ENCODE results near the gene TBRG4. TPM values are rescaled to one million over a fixed set of nuclear protein-coding genes. Genes with fewer than 3 reads are reported as not detected.

Gene TBRG4
- polyA plus RNA-seq, 10 donors, result 31.4 to 44.2 (median 37.5) TPM

DNA sequence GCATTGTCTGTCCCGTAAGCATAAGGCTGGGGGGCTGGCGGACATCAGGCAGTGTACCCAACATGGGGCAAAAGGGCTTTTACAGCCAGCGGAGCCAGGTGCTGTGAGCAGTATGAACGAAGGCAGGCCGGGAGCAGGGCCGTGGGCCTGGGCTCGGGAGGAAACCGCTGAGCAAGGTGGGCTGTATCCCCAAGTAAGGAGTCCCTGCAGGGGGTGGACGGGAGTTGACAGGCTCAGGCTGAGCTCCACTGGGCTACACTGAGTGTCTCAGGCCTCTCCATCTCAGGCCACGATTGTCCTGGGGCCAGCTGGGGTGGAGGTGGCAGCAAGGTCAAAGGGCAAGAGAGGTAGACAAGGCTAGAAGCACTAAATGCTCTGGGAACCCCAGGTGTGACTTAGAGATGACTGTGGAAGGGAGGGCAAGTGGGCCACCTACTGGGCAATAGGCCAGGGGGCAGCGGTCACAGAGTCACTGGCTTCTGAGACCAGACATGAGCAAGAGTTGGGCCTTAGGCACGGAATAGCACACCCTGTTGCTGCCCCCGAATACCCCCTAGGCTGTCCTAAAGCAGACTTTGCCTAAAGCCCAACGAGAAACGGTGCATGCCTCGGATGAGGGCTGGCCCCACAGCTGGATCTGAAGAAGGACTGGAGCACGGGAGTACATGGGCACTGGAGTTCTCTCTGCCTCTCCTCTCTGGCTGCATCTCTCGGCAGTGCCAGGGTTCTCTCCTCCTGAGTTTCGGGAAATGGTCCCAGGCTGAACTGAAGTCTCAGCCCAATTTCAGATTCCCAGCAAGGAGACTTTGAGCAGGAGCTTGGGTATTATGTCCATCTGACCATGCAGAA lies 35.3 kb upstream of the TBRG4 start:
- no peak for DNase-seq

- DNase-seq, result no peak
These were observed 34.4 kb upstream of the TBRG4 start for GRCh38 chr7:45145881-45146280.

DNA sequence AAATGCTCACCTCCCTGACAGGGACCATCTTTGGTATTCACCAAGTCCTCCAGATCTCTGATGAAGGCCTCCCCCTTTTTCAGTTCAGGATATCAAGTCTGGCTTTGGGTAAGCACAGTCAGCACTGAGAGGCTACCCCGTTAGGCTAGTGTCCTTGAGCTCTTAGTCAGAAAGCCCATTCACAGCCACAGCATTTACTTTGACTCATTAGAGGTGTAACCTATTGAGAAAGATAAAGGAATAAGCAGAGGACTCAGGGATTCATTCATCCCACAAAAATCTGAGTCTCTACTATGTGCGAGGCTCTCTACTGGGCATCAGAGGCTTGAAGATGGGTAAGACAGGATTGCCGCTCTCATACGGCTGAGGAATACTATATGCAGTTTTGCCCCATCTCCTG lies 32.1 kb upstream of the TBRG4 start:
- no peak for DNase-seq

DNA sequence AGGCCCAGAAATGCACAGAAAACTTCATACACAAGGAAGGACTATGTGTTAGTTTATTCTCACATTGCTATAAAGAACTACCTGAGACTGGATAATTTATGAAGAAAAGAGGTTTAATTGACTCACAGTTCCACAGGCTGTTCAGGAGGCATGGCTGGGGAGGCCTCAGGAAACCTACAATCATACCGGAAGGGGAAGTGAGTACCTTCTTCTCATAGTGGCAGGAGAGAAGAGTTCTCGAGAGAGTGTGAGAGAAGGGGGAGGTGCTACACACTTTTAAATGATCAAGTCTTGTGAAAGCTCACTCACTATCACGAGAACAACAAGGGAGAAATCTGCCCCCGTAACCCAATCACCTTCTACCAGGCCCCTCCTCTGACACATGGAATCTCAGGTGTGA lies 29.3 kb upstream of the TBRG4 start:
- DNase-seq, result no peak

GRCh38 chr7:45138433-45139267 lies 27.2 kb upstream of the TBRG4 start:
- no peak for DNase-seq

GRCh38 chr7:45136106-45137060 lies 24.9 kb upstream of the TBRG4 start:
- DNase-seq, result peak; percentile 61 to 80 (median 77)

- DNase-seq, result no peak
These were observed 22.4 kb upstream of the TBRG4 start for GRCh38 chr7:45133877-45134276.

DNA sequence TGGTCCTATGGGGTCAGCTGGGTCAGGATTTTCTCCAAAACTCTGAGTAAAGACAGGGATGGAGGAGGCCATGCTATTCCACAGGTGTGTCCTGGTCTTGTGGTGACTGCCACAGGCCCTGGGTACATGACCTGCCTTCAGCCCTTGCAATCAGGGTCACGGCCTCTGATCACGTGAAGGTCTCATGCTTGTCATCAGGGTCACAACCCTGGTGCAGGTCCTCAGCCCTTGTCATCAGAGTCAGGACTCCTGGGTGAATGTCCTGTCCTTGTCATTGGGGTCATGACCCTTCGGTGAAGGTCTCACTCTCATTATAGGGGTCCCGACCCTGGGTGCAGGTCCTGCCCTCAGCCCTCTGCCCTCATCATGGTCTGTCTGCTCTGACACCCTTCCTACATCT lies 21.9 kb upstream of the TBRG4 start:
- DNase-seq, result no peak

DNA sequence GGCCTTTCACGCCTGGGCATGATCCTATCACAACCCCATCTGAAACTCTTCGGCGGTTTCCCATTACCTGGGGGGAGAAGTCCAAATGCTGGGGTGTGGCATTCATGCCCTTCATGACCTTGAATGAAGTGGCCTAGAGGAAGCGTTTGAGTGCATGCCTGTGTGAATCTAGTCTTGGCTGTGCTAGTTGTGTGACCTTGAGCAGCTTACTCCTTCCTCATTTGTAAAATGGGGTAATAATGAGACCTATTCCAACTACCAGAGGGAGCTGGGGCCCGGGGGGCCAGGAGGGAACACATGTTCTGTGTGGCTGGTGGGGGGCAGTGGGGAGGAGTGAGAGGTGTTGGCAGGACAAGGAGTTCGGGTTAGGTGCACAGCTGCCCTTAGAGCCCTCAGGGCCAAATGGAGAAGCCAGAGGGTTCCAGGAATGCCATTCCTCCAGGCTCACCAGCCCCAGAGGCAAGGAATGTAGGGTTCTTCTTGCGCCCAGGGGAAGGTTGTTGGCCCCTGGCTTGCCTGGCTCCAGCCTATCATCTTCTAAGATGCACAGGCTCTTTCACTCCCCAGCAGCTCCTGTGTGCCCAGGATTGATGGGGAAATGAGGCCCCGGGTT lies 21.3 kb upstream of the TBRG4 start:
- no peak for DNase-seq

DNA sequence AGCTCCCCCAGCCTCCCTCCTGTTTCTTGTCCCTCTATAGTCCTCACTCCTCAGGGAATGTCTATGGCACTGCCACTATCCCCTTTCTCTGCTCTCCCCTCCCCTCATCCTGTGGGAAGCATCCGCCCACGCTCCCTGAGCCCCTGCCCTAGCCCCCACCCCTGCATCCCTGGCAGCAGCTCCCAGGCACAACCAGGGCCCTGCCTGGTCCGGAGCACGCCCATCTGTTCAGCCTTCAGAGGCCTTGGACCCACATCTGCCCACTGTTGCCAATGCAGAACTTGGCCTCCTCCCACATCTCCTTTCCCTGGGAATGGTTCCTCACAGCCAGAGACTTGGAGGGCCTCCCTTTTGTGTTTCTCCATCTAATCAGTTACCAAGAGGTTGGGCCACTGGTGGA lies 20.4 kb upstream of the TBRG4 start:
- no peak for DNase-seq

DNA sequence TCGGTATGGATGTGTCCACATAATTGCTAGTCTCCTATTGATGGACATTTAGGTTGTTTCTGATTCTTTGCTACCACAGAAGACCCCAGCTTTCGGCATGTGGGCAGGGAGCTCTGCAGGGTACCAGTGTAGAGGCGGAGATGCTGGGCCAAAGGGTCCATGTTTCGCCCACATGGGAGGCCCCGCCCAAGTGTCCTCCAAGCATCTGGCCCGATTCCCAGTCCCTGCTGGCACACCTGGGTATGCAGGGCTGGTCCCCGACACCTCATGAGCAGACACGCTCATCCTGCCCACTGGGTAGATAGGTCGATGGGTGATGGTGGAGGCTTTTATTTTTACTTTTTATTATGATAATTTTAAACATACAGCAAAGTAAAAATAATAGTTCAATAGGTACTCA lies 19.4 kb upstream of the TBRG4 start:
- DNase-seq, result no peak

DNA sequence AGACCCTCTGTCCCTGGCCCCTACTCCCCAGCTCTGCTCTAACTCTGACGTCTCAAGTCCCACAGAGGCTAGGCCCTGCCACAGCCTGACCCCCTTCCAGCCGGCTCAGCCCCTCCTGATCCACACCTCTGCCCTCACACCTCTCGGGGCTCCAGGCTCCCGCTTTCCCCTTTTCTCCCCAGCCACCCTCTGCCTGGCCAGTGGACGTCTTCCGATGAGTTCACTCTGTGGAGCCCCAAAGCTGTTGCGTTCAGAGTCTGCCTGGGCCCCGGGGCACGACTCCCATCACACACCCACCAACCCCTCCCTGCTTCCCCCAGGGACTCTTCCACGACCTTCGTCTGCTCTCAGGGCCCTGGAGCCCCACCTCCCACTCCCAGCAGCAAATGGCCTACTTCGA lies 18.4 kb upstream of the TBRG4 start:
- DNase-seq, result no peak

DNA sequence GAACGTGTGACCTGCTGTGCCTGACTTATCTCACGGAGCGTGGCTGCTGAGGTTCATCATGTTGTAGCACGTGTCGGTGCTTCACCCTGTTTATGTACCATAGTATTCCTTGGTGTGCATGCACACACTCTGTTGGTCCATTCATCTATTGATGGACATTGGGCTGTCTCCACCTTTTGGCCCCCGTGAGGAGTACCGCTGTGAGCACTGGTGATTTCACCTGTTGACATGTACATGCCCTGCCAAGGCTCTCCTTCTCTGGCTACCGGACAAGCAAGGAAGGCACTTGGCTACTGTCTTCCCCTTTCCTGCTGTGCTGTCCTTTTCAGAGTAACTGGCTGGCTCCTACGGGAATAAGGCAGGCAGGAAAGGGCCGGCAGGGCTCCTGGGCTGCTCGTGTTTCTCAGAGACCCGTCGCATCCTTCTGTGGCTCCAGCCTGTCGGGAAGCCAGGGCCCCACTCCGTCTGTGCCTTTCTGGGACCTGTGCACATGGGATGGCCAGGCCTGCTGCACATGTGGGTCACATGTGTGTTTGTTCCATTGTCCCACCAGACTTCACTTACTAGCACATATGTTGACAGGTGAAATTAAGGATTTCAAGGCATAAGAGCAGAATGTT lies 17.8 kb upstream of the TBRG4 start:
- no peak for DNase-seq

- DNase-seq, result no peak
These were observed 15.4 kb upstream of the TBRG4 start for GRCh38 chr7:45126920-45127319.

- no peak for DNase-seq
These were observed 14.7 kb upstream of the TBRG4 start for GRCh38 chr7:45126201-45126600.

DNA sequence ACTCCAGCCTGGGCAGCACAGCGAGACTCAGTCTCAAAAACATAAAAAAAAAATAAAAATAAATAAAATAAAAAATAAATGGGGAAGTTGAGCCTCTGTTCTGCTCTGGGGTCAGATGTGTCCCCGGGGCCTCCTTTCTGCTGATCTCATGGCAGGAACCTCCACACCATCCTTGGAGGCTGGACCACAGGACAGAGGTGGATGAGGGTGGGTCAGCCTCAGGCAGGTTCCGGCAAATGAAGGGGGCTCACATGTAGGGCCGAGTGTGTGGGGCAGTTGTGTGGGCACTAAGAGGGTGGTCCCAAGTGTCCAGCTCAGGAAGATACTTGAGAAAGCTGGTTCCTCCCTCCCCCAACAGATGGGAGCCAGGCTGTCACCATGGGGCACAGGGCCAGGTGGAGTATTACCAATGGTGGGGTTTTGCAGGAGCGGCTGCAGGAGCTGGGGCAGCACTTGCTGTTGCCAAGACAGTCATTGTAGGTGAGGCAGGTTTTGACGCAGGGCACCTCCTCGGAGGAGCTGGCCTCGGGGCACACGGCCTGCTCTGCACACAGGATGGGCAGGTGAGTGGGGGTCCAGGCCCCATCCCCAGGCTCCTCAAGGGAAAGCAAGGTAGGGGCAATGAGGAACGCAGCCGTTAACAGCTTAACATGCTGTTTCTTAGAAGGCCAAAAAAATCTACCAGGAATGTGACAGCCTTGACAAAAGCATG lies 13.9 kb upstream of the TBRG4 start:
- DNase-seq, result no peak

DNA sequence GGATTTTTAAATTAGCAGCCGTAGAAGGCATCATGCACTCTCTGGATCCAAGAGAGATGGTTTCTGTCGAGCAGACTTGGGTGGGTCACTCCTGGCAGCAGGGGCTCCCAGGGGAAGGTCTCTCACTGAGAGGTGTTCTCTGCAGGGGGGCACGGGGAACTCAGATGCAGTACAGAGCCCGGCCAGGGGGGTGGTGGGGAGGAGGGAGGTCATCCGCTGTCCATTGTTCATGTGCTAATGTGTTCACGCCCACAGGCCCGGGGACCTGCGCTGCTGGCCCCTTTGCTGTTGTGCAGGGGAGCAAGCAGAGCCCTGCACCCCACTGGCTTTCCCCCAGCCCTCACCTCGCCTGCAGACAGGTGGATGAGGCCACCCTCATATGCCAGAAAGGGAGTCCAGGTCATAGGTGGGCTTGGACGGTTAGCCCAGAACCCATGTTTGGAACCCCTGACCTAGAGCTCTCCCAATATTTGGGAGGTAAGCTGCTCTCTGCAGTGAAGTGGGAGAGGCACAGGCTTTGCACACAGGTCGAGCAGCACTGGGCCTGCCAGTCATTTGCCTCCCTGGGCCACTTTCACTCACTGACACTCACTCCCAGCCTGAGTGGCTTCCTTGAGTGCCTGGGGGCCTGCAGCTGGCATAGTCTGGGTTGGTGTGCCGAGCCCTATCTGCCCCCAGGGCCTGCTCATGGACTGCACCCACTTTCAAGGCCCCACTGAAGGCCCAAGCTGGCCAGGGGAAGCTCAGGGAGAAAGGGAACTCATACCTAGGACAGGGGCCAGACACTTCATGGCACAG lies 12.6 kb upstream of the TBRG4 start:
- DNase-seq, result no peak

DNA sequence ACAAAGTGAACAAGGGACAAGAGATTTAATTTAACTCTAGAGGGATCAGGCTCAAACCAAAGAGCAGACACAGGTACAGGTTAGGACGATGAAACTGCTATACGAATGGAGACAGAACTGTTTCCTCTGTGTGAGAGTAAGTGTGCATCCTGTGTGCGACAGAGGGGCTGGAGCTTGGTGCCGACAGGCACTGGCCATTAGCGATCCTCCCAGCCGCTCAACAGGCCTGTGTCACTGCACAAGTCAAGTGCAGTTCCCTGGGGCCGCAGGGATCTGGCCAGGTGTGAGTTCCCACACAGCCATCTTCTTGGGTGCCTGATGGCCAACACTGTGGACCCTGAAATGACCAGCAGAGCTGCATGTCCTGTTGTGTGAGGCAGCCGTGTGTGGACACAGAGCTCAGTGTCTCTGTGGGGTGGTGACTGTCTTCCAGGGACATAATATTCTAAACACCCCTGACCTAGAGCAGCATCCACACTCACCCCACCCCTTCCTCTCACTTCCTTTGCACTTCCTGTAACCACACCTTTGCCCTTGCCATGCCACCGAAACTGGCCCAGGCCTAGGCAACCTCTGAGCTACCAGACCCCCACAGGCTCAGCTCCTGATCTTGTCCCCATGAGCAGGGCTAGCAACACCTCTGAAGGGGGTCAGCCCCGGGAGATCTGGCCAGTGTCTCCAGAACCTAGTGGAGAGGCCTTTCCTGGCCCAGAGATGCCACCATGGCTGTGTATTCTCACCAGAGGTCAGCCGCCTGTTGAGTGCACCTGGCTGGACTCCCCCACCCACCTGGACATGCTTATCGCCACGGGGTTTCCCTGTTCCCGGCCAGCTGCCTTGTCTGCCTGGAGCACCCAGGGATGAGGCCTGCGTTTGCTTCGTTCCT lies 11.7 kb upstream of the TBRG4 start:
- no peak for DNase-seq
